DND-41 (cell line): ENCODE data around the gene EREG.

Experiments used
- ATAC-seq: fragments of 200-7000 bp; cut with Tn5 transposase; 3 replicates; pipeline ENCODE4 v1.9.1; 2021; ENCODE audit warnings: low read depth; ENCODE audit not compliant: insufficient read depth
- DNase-seq: peaks from one replicate; pipeline ENCODE4 v3.0.0-alpha.2; 2020
- H2AFZ ChIP-seq: 2 replicates; pipeline ENCODE4 v1.6.0; 2012; ENCODE audit warnings: low read depth, low read length
- H3K27ac ChIP-seq: 2 replicates; pipeline ENCODE4 v1.5.1; 2012; ENCODE audit warnings: low read length, inconsistent platforms
- H3K27me3 ChIP-seq: fragments of 200-600 bp; sonication (generic); 2 replicates; pipeline ENCODE4 v1.6.0; 2012; ENCODE audit warnings: low read length, mild to moderate bottlenecking, inconsistent platforms; ENCODE audit not compliant: insufficient read depth, poor library complexity
- H3K36me3 ChIP-seq: 2 replicates; pipeline ENCODE4 v1.5.1; 2012; ENCODE audit warnings: low read length, inconsistent platforms; ENCODE audit not compliant: insufficient read depth
- H3K4me1 ChIP-seq: 2 replicates; pipeline ENCODE4 v1.5.1; 2012; ENCODE audit warnings: mild to moderate bottlenecking, low read length; ENCODE audit not compliant: insufficient read depth
- H3K4me2 ChIP-seq: 2 replicates; pipeline ENCODE4 v1.6.0; 2012; ENCODE audit warnings: mild to moderate bottlenecking, moderate library complexity, low read length, inconsistent platforms; ENCODE audit not compliant: insufficient read depth
- H3K4me3 ChIP-seq, 2 experiments: fragments of 200-600 bp in 1 of 2; shearing (Covaris generic) in 1 of 2; 2 replicates each; pipeline ENCODE4 v1.5.1; 2012 to 2016; ENCODE audit warnings: inconsistent platforms in 2 of 2, low read length in 2 of 2, mild to moderate bottlenecking in 2 of 2, low read depth in 1 of 2, moderate library complexity in 1 of 2
- H3K79me2 ChIP-seq: 2 replicates; pipeline ENCODE4 v1.6.0; 2012; ENCODE audit warnings: low read length, inconsistent platforms; ENCODE audit not compliant: insufficient read depth
- H3K9ac ChIP-seq: 2 replicates; pipeline ENCODE4 v1.6.0; 2012; ENCODE audit warnings: low read depth, mild to moderate bottlenecking, inconsistent platforms, low read length, moderate library complexity
- H3K9me3 ChIP-seq: 2 replicates; pipeline ENCODE4 v1.5.1; 2012; ENCODE audit warnings: low read length, moderate library complexity, mild to moderate bottlenecking, inconsistent platforms; ENCODE audit not compliant: insufficient read depth, severe bottlenecking
- H4K20me1 ChIP-seq: 2 replicates; pipeline ENCODE4 v1.6.0; 2012; ENCODE audit warnings: low read length; ENCODE audit not compliant: insufficient read depth
- EZH2 ChIP-seq: IDR thresholded peaks from 3 replicates; pipeline ENCODE4 v1.6.1; 2012; ENCODE audit warnings: borderline replicate concordance, low read depth, mild to moderate bottlenecking, moderate library complexity, low read length, inconsistent platforms; ENCODE audit not compliant: severe bottlenecking
- TF ChIP-seq, protein P1 (sequence below): IDR thresholded peaks from 2 replicates; pipeline ENCODE4 v1.5.1; 2012; ENCODE audit warnings: borderline replicate concordance, low read length, moderate library complexity, mild to moderate bottlenecking; ENCODE audit not compliant: poor library complexity, severe bottlenecking; ENCODE audit errors: extremely low read depth

Gene EREG

DNA sequence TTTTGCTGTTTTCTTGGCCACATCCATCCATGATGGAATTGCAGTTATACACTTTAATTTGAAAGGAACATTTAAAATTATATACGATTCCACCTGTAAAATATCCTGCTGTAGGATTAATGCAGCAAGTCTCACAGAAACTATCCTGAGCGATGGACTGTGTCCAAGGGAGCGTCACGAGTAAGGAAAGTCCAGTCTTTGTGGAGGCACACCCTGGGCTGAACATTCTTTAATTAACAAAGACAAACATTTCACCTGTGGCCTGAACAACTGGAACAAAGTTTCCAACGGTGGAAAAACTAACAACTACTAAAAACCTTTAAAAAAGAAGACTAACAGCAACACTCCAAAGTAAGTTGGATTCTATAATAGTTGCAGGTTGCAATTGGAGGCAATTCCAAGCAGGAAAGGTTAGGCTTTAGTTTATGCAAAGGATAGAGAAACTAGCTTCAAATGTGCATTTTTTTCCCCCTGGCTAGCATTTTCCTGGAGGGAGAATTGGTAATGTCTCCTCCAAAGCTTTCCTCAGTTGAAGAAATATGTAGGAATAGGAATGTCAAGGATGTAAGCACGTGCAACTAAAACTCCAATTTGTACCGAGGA lies 11.0 kb downstream of the EREG start:
- Histone ChIP-seq H2AFZ (no peak overlapping the region), H3K9me3 (no peaks in the 10 kb centered on the region), H3K4me1 (no peaks in the 10 kb centered on the region), H3K4me2 (no peak overlapping the region), H3K79me2 (no peaks in the 10 kb centered on the region), H3K36me3 (no peaks in the 10 kb centered on the region), H3K9ac (no peak overlapping the region), H3K27ac (no peak overlapping the region), H3K27me3 (peaks cover 3% of the 10 kb centered on the region), H4K20me1 (no peaks in the 10 kb centered on the region), H3K4me3 (no peak overlapping the region)
- no peak for TF ChIP-seq EZH2
- TF ChIP-seq, protein P1, sequence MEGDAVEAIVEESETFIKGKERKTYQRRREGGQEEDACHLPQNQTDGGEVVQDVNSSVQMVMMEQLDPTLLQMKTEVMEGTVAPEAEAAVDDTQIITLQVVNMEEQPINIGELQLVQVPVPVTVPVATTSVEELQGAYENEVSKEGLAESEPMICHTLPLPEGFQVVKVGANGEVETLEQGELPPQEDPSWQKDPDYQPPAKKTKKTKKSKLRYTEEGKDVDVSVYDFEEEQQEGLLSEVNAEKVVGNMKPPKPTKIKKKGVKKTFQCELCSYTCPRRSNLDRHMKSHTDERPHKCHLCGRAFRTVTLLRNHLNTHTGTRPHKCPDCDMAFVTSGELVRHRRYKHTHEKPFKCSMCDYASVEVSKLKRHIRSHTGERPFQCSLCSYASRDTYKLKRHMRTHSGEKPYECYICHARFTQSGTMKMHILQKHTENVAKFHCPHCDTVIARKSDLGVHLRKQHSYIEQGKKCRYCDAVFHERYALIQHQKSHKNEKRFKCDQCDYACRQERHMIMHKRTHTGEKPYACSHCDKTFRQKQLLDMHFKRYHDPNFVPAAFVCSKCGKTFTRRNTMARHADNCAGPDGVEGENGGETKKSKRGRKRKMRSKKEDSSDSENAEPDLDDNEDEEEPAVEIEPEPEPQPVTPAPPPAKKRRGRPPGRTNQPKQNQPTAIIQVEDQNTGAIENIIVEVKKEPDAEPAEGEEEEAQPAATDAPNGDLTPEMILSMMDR, result no peak
- DNase-seq, result no peak
- ATAC-seq, result no peak

DNA sequence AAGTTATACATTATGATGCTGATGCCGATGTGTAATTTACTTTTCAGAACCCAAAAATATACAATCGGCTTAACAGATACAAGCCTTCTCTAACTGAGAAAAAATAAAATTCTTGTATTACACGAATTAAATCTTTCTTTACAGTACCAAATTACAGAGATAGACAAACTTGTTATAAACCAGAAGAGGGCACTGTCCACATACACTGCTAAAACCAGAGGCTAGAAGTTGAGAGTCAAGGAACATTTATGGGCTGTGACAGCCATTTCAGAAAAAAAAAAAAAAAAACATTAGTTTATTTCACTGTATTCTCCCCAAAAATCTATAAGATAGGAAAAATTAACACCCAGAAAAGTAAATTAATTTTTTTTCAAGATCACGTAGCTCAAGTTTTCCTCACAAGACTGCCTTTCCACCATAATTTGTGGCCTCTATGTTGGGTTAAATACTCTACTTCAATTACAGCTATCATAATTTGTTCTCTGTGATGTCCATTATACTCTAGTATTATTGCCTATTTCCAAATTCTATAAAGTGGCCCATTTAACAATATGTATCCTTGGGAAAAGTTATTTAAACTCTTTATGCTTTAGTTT lies 12.0 kb downstream of the EREG start:
- H3K4me2 ChIP-seq, result no peak overlapping the region
- no peaks in the 10 kb centered on the region for H3K79me2 ChIP-seq
- no peak overlapping the region for H2AFZ ChIP-seq
- H3K9me3 ChIP-seq, result no peaks in the 10 kb centered on the region
- H3K4me1 ChIP-seq, result no peaks in the 10 kb centered on the region
- H4K20me1 ChIP-seq, result no peaks in the 10 kb centered on the region
- DNase-seq (no peak), ATAC-seq (peak; percentile 58; the same call in 1 of the 3 replicates)
- H3K9ac ChIP-seq, result no peak overlapping the region
- no peaks in the 10 kb centered on the region for H3K36me3 ChIP-seq
- H3K27ac ChIP-seq, result no peak overlapping the region
- peaks cover 3% of the 10 kb centered on the region for H3K27me3 ChIP-seq
- no peak for TF ChIP-seq EZH2
- TF ChIP-seq, protein P1, result peak; percentile 45
- H3K4me3 ChIP-seq, result no peak overlapping the region

DNA sequence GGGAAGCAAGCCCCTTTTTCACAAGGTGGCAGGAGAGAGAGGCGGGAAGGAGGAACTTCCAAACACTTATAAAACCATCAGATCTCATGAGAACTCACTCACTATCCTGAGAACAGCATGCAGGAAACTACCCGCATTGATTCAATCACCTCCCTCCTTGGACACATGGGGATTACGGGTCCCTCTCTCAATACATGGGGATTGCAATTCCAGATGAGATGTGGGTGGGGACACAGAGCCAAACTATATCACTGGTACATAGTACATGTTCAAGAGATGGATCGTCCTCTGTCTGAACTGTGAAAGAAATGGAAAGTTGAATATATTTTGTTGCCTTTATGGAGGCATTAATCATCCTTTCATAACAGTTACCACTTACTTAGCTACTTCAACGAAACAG lies 12.8 kb downstream of the EREG start:
- Histone ChIP-seq H2AFZ (no peak overlapping the region), H3K9ac (no peak overlapping the region), H4K20me1 (no peaks in the 10 kb centered on the region), H3K4me1 (no peaks in the 10 kb centered on the region), H3K4me3 (no peak overlapping the region), H3K4me2 (no peak overlapping the region), H3K27me3 (peaks cover 3% of the 10 kb centered on the region), H3K79me2 (no peaks in the 10 kb centered on the region), H3K9me3 (no peaks in the 10 kb centered on the region), H3K27ac (no peak overlapping the region), H3K36me3 (no peaks in the 10 kb centered on the region)
- DNase-seq (no peak), ATAC-seq (no peak)
- TF ChIP-seq EZH2, result no peak
- TF ChIP-seq, protein P1, result no peak

DNA sequence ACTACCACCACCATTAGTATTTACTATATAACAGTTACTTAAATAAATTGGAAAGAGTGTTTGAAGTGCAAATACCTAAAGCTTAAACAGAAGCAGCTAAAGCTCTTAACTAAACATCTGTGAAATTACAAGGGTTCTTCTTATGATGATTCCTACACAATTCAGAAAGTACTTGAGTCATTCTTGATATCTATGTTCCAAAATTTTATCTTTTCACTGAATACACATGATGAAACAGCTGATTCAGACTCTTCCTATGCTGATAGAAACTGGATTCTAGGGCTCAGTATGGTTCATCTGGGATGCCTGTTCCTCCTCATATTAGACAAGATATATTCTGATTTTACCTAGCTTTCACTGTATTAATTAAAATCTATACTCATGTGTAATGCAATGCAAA lies 13.6 kb downstream of the EREG start:
- H3K36me3 ChIP-seq, result no peaks in the 10 kb centered on the region
- no peaks in the 10 kb centered on the region for H3K9me3 ChIP-seq
- TF ChIP-seq, protein P1, result no peak
- TF ChIP-seq EZH2, result no peak
- no peak overlapping the region for H2AFZ ChIP-seq
- H3K4me3 ChIP-seq, result no peak overlapping the region
- no peak overlapping the region for H3K4me2 ChIP-seq
- H3K9ac ChIP-seq, result no peak overlapping the region
- H4K20me1 ChIP-seq, result no peaks in the 10 kb centered on the region
- DNase-seq, result no peak
- H3K79me2 ChIP-seq, result no peaks in the 10 kb centered on the region
- H3K27ac ChIP-seq, result no peak overlapping the region
- no peaks in the 10 kb centered on the region for H3K4me1 ChIP-seq
- H3K27me3 ChIP-seq, result peaks cover 3% of the 10 kb centered on the region
- ATAC-seq, result no peak
